Gastroesophageal sphincter (tissue), 4 donors: Measurements from ENCODE around the gene PTGDS. TPM values are rescaled to one million over a fixed set of nuclear protein-coding genes. Genes with fewer than 3 reads are reported as not detected.

Source experiments
- ATAC-seq: fragments of 150-250 bp; one replicate; pipeline ENCODE4 v1.9.1; 2016; ENCODE audit warnings: mild to moderate bottlenecking, moderate library complexity
- H3K27ac ChIP-seq, 4 donors: fragments of 200-600 bp; sonication (generic) in 3 of 4; 1 replicate in 3 of 4; 2 replicates in 1 of 4; pipeline ENCODE4 v1.5.1; 2016 to 2019
- H3K27me3 ChIP-seq: fragments of 200-600 bp; sonication (generic); one replicate; pipeline ENCODE4 v1.5.1; 2019
- H3K36me3 ChIP-seq, 2 donors: fragments of 200-600 bp; sonication (generic); one replicate each; pipeline ENCODE4 v1.5.1; 2019; ENCODE audit warnings: control low read depth in 1 of 2
- H3K4me1 ChIP-seq, 3 donors: fragments of 200-600 bp; sonication (generic); 1 replicate in 2 of 3; 2 replicates in 1 of 3; pipeline ENCODE4 v1.5.1; 2016 to 2019; ENCODE audit warnings: control low read depth in 2 of 3
- H3K4me3 ChIP-seq, 2 donors: fragments of 200-600 bp; sonication (generic); one replicate each; pipeline ENCODE4 v1.5.1; 2019; ENCODE audit warnings: mild to moderate bottlenecking in 1 of 2, moderate library complexity in 1 of 2
- H3K9me3 ChIP-seq, 3 donors: fragments of 200-600 bp; sonication (generic); one replicate each; pipeline ENCODE4 v1.5.1; 2017 to 2019; ENCODE audit warnings: control low read depth in 2 of 3
- CTCF ChIP-seq, 4 experiments: fragments of 200-600 bp in 2 of 4; fragments of 450-650 bp in 2 of 4; sonication (generic) in 1 of 4; IDR thresholded peaks; one replicate each; pipeline ENCODE4 v1.5.1; 2017 to 2019; ENCODE audit warnings: antibody characterized with exemption in 4 of 4, mild to moderate bottlenecking in 2 of 4, moderate library complexity in 2 of 4
- EP300 ChIP-seq: sonication (generic); formaldehyde crosslinking; IDR thresholded peaks from one replicate; pipeline ENCODE4 v1.6.1; 2017; ENCODE audit warnings: antibody characterized with exemption, mild to moderate bottlenecking
- POLR2A ChIP-seq, 2 donors: fragments of 450-650 bp; IDR thresholded peaks; one replicate each; pipeline ENCODE4 v1.6.1; 2017; ENCODE audit warnings: antibody characterized with exemption in 2 of 2, mild to moderate bottlenecking in 2 of 2, moderate library complexity in 1 of 2
- POLR2AphosphoS5 ChIP-seq: sonication (generic); formaldehyde crosslinking; IDR thresholded peaks from one replicate; pipeline ENCODE4 v1.6.1; 2017; ENCODE audit warnings: antibody characterized with exemption
- WGBS, 2 donors: methylation state at CpG; one replicate each; pipeline ENCODE4 v1.1.5; 2018; ENCODE audit warnings: low coverage in 1 of 2; 5-methylcytosine and 5-hydroxymethylcytosine counted together
- total RNA-seq, 4 donors: library from RNA; depleted of rRNA; stranded (reverse); fragments of >200 nt; gene quantifications; one replicate each; pipeline ENCODE4 v1.1.0, GENCODE V29; 2016

Gene PTGDS
- total RNA-seq, 4 donors from 2014 or later = 7.4 to 132 (median 29.7) TPM

- no peak overlapping the region for H3K27ac ChIP-seq
- no peak overlapping the region for H3K4me3 ChIP-seq
- no CpG with 5 or more reads among the region's 5 CpGs for WGBS, 2 donors
- no peak for TF ChIP-seq CTCF (IDR thresholded peaks at IDR 0.05)
- TF ChIP-seq POLR2A (IDR thresholded peaks at IDR 0.05) = no peak
- no peak for TF ChIP-seq EP300
- TF ChIP-seq POLR2AphosphoS5 = no peak
- no peaks in the 10 kb centered on the region for H3K9me3 ChIP-seq
- H3K4me1 ChIP-seq = peaks cover 0 to 8% (median 5%) of the 10 kb centered on the region in 3 donors
- no peak for ATAC-seq
- no peaks in the 10 kb centered on the region for H3K36me3 ChIP-seq
- peaks cover 48% of the 10 kb centered on the region for H3K27me3 ChIP-seq
Observed at GRCh38 chr9:136969774-136970173, 7.5 kb upstream of the PTGDS start.

GRCh38 chr9:136970361-136970760 lies 6.9 kb upstream of the PTGDS start:
- Histone ChIP-seq H3K27ac (no peak overlapping the region), H3K4me1 (peaks cover 0 to 12% (median 5%) of the 10 kb centered on the region in 3 donors), H3K27me3 (peaks cover 44% of the 10 kb centered on the region), H3K4me3 (no peak overlapping the region), H3K36me3 (no peaks in the 10 kb centered on the region), H3K9me3 (no peaks in the 10 kb centered on the region)
- TF ChIP-seq EP300 = no peak
- no peak for TF ChIP-seq POLR2A (IDR thresholded peaks at IDR 0.05)
- TF ChIP-seq POLR2AphosphoS5 = no peak
- TF ChIP-seq CTCF (IDR thresholded peaks at IDR 0.05) = no peak
- no peak for ATAC-seq
- no CpG with 5 or more reads among the region's 11 CpGs for WGBS, 2 donors

- ATAC-seq = no peak
- Histone ChIP-seq H3K4me3 (no peak overlapping the region), H3K27ac (no peak overlapping the region), H3K9me3 (no peaks in the 10 kb centered on the region), H3K4me1 (peaks cover 0 to 17% (median 0%) of the 10 kb centered on the region in 3 donors), H3K36me3 (no peaks in the 10 kb centered on the region), H3K27me3 (peaks cover 32% of the 10 kb centered on the region)
- 70% methylated on average over 8 of the region's 14 CpGs; no CpG with 5 or more reads in 1 of the 2 donors for WGBS, 2 donors
- TF ChIP-seq EP300 (no peak), POLR2A (IDR thresholded peaks at IDR 0.05) (no peak), CTCF (IDR thresholded peaks at IDR 0.05) (no peak), POLR2AphosphoS5 (no peak)
Observed at GRCh38 chr9:136971746-136972145, 5.6 kb upstream of the PTGDS start.

- H3K27ac ChIP-seq = no peak overlapping the region
- 48 to 83% methylated on average over 2 to 5 of the region's 11 CpGs for WGBS, 2 donors
Observed at GRCh38 chr9:136972335-136972734, 5.0 kb upstream of the PTGDS start.

More at GRCh38 chr9:136972335-136972734, 5.0 kb upstream of the PTGDS start:
- TF ChIP-seq CTCF (IDR thresholded peaks at IDR 0.05) (no peak), POLR2AphosphoS5 (no peak), EP300 (no peak), POLR2A (IDR thresholded peaks at IDR 0.05) (no peak)
- Histone ChIP-seq H3K4me3 (no peak overlapping the region), H3K27me3 (peaks cover 35% of the 10 kb centered on the region), H3K4me1 (peaks cover 0 to 23% (median 0%) of the 10 kb centered on the region in 3 donors), H3K36me3 (no peaks in the 10 kb centered on the region), H3K9me3 (no peaks in the 10 kb centered on the region)
- no peak for ATAC-seq
